K562 (cell line): ENCODE data around the gene CZIB. TPM values are rescaled to one million over a fixed set of nuclear protein-coding genes. Genes with fewer than 3 reads are reported as not detected.

Source experiments
- ATAC-seq: fragments of 200-7000 bp; cut with Tn5 transposase; 3 replicates; pipeline ENCODE4 v1.9.1; 2020; ENCODE audit warnings: moderate library complexity
- BruUV-seq: library from RNA; stranded (reverse); fragments of 400-500 nt; replicated peaks from 2 replicates; lab custom pipeline; 2021; lab: Mats Ljungman, UMichigan
- CTCF ChIA-PET: fragments of 300-600 bp; formaldehyde crosslinking; extraction: SDS; loops from one replicate; lab custom pipeline; 2021; ENCODE audit warnings: low intra/inter-chr PET ratio; lab: Yijun Ruan, JAX
- POLR2A ChIA-PET: fragments of 300-600, 350-650 bp; sonication (Branson Sonifier 250); formaldehyde crosslinking; extraction: SDS; loops from one replicate; lab custom pipeline; 2021; ENCODE audit warnings: antibody characterized with exemption, inconsistent platforms; lab: Yijun Ruan, JAX
- DNase-seq, 4 experiments: peaks; one replicate each; pipeline versions ENCODE4 v3.0.0 to v3.0.0-alpha.2; 2011 to 2018; ENCODE audit warnings: low spot score in 3 of 4, mixed read lengths in 3 of 4; ENCODE audit errors: extremely low read depth in 1 of 4
- FAIRE-seq: peaks from 2 replicates; lab custom pipeline; 2011; peaks lifted over from hg19 to GRCh38; lab: Jason Lieb, UNC
- H2AFZ ChIP-seq: 2 replicates; pipeline ENCODE4 v1.6.0; 2011; ENCODE audit warnings: low read depth, low read length, control low read depth, inconsistent platforms
- H3K27ac ChIP-seq: fragments of 200-600 bp; 3 replicates; pipeline ENCODE4 v1.8.0; 2011; ENCODE audit warnings: low read depth, mild to moderate bottlenecking, control low read depth, inconsistent platforms, low read length, moderate library complexity, mixed read lengths; ENCODE audit errors: extremely low read depth
- H3K27me3 ChIP-seq, 2 experiments: fragments of 300-600 bp in 1 of 2; 2 replicates in 1 of 2; 3 replicates in 1 of 2; pipeline versions ENCODE4 v1.6.0 to v1.8.0; 2011; ENCODE audit warnings: inconsistent platforms in 2 of 2, low read length in 2 of 2, mild to moderate bottlenecking in 1 of 2, mixed read lengths in 1 of 2, moderate library complexity in 1 of 2; ENCODE audit not compliant: control insufficient read depth in 2 of 2, insufficient read depth in 2 of 2
- H3K36me3 ChIP-seq: fragments of 300-600 bp; 3 replicates; pipeline ENCODE4 v1.8.0; 2011; ENCODE audit warnings: mild to moderate bottlenecking, low read length, inconsistent platforms; ENCODE audit not compliant: control insufficient read depth, insufficient read depth
- H3K4me1 ChIP-seq, 2 experiments: fragments of 200-600 bp in 1 of 2; replicated peaks in 1 of 2; 2 replicates in 1 of 2; 3 replicates in 1 of 2; pipeline versions ENCODE4 v1.5.1 to v1.8.0; 2011; ENCODE audit warnings: inconsistent platforms in 2 of 2, low read length in 2 of 2, mild to moderate bottlenecking in 1 of 2, mixed read lengths in 1 of 2, moderate library complexity in 1 of 2; ENCODE audit not compliant: control insufficient read depth in 2 of 2, insufficient read depth in 2 of 2
- H3K4me2 ChIP-seq: 2 replicates; pipeline ENCODE4 v1.6.1; 2011; ENCODE audit warnings: low read length, control low read depth, inconsistent platforms, mixed read lengths; ENCODE audit not compliant: insufficient read depth
- H3K4me3 ChIP-seq: fragments of 200-600 bp; sonication (generic), shearing (Covaris generic); 2 replicates; pipeline ENCODE4 v1.5.1; 2016; ENCODE audit warnings: control low read depth, inconsistent platforms
- H3K79me2 ChIP-seq: fragments of 200-600 bp; 3 replicates; pipeline ENCODE4 v1.8.0; 2011; ENCODE audit warnings: low read length, inconsistent platforms; ENCODE audit not compliant: control insufficient read depth, insufficient read depth
- H3K9ac ChIP-seq, 2 experiments: 2 replicates each; pipeline versions ENCODE4 v1.6.0 to v1.6.1; 2011; ENCODE audit warnings: low read depth in 2 of 2, low read length in 2 of 2, control low read depth in 1 of 2, inconsistent platforms in 1 of 2, mild to moderate bottlenecking in 1 of 2, mixed read lengths in 1 of 2; ENCODE audit not compliant: insufficient read depth in 1 of 2
- H3K9me1 ChIP-seq: one replicate; pipeline ENCODE4 v1.6.0; 2011; ENCODE audit warnings: inconsistent platforms, mild to moderate bottlenecking, low read length, moderate library complexity; ENCODE audit not compliant: control insufficient read depth, insufficient read depth
- H3K9me3 ChIP-seq: replicated peaks from 2 replicates; pipeline ENCODE4 v1.5.1; 2011; ENCODE audit warnings: low read depth, low read length, inconsistent platforms; ENCODE audit not compliant: control insufficient read depth, insufficient read depth
- H4K20me1 ChIP-seq: replicated peaks from 2 replicates; pipeline ENCODE4 v1.6.1; 2011; ENCODE audit warnings: low read length, inconsistent platforms, mixed read lengths; ENCODE audit not compliant: control insufficient read depth, insufficient read depth
- BRF1 ChIP-seq: IDR thresholded peaks from 3 replicates; pipeline ENCODE4 v1.6.1; 2011; ENCODE audit warnings: borderline replicate concordance, mild to moderate bottlenecking; ENCODE audit not compliant: insufficient read length; ENCODE audit errors: extremely low read depth
- ELF2 ChIP-seq: fragments of 250-450 bp; sonication (Bioruptor Pico); IDR thresholded peaks from 2 replicates; pipeline ENCODE4 v1.5.0; 2021; ENCODE audit warnings: mild to moderate bottlenecking
- MECOM ChIP-seq: fragments of 250-450 bp; sonication (Bioruptor Pico); IDR thresholded peaks from 2 replicates; pipeline ENCODE4 v1.8.0; 2022; ENCODE audit warnings: inconsistent platforms
- PHTF2 ChIP-seq: fragments of 250-450 bp; sonication (Bioruptor Pico); IDR thresholded peaks from 2 replicates; pipeline ENCODE4 v1.5.0; 2021; ENCODE audit warnings: mild to moderate bottlenecking
- U2AF1 ChIP-seq: fragments of 200-400 bp; formaldehyde crosslinking; optimal IDR thresholded peaks from 2 replicates; pipeline ENCODE3; 2017; ENCODE audit warnings: mild to moderate bottlenecking, low read depth, low read length, moderate library complexity
- WGBS: fragments of 100-300 bp; shearing (Covaris generic); methylation state at CpG from one replicate; pipeline ENCODE4 v1.1.6; 2016; ENCODE audit warnings: low coverage, mixed read lengths; ENCODE audit not compliant: insufficient coverage; ENCODE audit errors: missing lambda C conversion rate; 5-methylcytosine and 5-hydroxymethylcytosine counted together
- in situ Hi-C: fragments of 300-500 bp; cut with MboI; formaldehyde crosslinking; loops from 4 replicates; pipeline ENCODE4 v1.15.0; 2018; ENCODE audit warnings: inconsistent platforms, mixed read lengths
- intact Hi-C: fragments of 100-400 bp; cut with micrococcal nuclease; formaldehyde crosslinking; loops from 2 replicates; pipeline ENCODE4 v1.14.2; 2022
- polyA plus RNA-seq, 8 experiments: library from polyadenylated mRNA; depleted of rRNA in 4 of 8; stranded (reverse) in 5 of 8; unstranded in 3 of 8; fragments of >200 nt; fragmentation: Nextera tagmentation in 2 of 8; fragmentation: Illumina TruSeq in 1 of 8; extraction: Ambion mirVana in 2 of 8; extraction: Trizol in 1 of 8; gene quantifications; 2 replicates each; pipeline versions ENCODE4 v1.2.1 to v1.2.3, GENCODE V29; 2011 to 2014; ENCODE audit warnings: inconsistent platforms in 1 of 8, missing spikeins in 1 of 8
- total RNA-seq, 7 experiments: library from RNA; depleted of rRNA in 6 of 7; stranded (reverse); fragments of >200 nt in 6 of 7; fragmentation: Illumina TruSeq in 2 of 7; extraction: Trizol in 2 of 7; gene quantifications; 2 replicates each; pipeline versions ENCODE4 v1.2.1 to v1.2.3, GENCODE V29; 2011 to 2021; ENCODE audit warnings: low replicate concordance in 1 of 7
- TF ChIP-seq, protein P1 (sequence below): fragments of 250-450 bp; sonication (Bioruptor Pico); IDR thresholded peaks from 2 replicates; pipeline ENCODE4 v1.5.0; 2021
- TF ChIP-seq, protein P2 (sequence below), 2 experiments: fragments of 450-650 bp; IDR thresholded peaks; 2 replicates each; pipeline ENCODE4 v1.6.1; 2016; ENCODE audit warnings: mild to moderate bottlenecking in 2 of 2, borderline replicate concordance in 1 of 2, low read depth in 1 of 2, moderate library complexity in 1 of 2
- TF ChIP-seq, protein P3 (sequence below): fragments of 250-450 bp; sonication (Bioruptor Pico); IDR thresholded peaks from 2 replicates; pipeline ENCODE4 v1.8.0; 2022; ENCODE audit warnings: inconsistent platforms, mild to moderate bottlenecking, moderate library complexity, borderline replicate concordance
- TF ChIP-seq, protein P4 (sequence below): sonication (generic); formaldehyde crosslinking; IDR thresholded peaks from 2 replicates; pipeline ENCODE4 v1.8.0; 2023; ENCODE audit warnings: mild to moderate bottlenecking, missing genetic modification reagents

The CZIB gene
- total and polyA plus RNA-seq, 9 of the 15 experiments (the other 6 are each of a cell fraction or from before 2014, with no cell fraction given) = 52.6 to 111 (median 80.0) TPM

DNA sequence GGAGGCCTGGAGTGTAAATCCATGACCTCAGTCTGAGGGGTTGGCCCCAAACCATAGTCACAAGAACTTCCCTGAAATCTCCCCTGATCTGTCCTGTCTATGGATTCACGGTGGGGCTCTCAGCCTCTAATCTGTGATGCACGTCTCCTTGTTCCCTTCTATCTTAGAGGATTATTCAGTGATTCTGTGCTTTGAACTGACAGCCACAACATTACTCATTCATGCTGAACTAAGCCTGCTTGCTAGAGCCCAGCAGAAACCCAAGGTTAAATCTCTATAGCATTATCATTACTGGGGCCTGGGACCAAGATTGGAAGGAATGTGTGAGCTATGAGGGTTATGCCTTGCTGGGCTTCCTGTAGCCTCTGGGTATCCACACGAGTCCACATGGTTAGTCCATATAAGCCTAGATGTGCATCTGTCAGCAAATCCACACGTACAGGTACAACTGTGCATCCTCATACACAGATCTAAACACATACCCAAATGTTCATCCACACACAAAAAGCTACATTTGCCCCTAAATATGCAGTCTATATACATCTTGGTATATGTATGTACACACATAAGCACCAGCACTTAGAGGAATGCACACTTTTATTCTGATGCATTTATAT is 40.3 kb upstream of the CZIB start:
- in situ Hi-C loops = no loop called here
- FAIRE-seq (no peak), DNase-seq (no peak), ATAC-seq (no peak)
- peaks cover 100% of the 10 kb centered on the region for H3K36me3 ChIP-seq
- H3K79me2 ChIP-seq = no peaks in the 10 kb centered on the region
- H3K27ac ChIP-seq = no peak overlapping the region
- H3K4me2 ChIP-seq = no peak overlapping the region
- intact Hi-C loops = no loop called here
- no peak overlapping the region for H3K4me3 ChIP-seq
- no peaks in the 10 kb centered on the region for H3K4me1 ChIP-seq
- WGBS = 74% methylated on average over 4 of the region's 4 CpGs
- no peak overlapping the region for H3K9ac ChIP-seq
- H4K20me1 ChIP-seq = no peaks in the 10 kb centered on the region
- CTCF ChIA-PET = no interaction called here
- H2AFZ ChIP-seq = no peak overlapping the region
- H3K27me3 ChIP-seq = no peaks in the 10 kb centered on the region
- no peaks in the 10 kb centered on the region for H3K9me1 ChIP-seq
- H3K9me3 ChIP-seq = no peaks in the 10 kb centered on the region
- no TSS peak for BruUV-seq
- POLR2A ChIA-PET = interaction anchor here (0.5 kb wide), 1 partner anchor 20 kb away, joined by 3 read pairs; no protein-coding TSS in a partner anchor
- TF ChIP-seq ELF2 (CRISPR knock-in tag) (no peak), BRF1 (no peak), PHTF2 (CRISPR knock-in tag) (no peak), U2AF1 (no peak), MECOM (CRISPR knock-in tag) (no peak)
- TF ChIP-seq, protein P1, sequence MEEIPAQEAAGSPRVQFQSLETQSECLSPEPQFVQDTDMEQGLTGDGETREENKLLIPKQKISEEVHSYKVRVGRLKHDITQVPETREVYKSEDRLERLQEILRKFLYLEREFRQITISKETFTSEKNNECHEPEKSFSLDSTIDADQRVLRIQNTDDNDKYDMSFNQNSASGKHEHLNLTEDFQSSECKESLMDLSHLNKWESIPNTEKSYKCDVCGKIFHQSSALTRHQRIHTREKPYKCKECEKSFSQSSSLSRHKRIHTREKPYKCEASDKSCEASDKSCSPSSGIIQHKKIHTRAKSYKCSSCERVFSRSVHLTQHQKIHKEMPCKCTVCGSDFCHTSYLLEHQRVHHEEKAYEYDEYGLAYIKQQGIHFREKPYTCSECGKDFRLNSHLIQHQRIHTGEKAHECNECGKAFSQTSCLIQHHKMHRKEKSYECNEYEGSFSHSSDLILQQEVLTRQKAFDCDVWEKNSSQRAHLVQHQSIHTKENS = no peak
- TF ChIP-seq, protein P2, sequence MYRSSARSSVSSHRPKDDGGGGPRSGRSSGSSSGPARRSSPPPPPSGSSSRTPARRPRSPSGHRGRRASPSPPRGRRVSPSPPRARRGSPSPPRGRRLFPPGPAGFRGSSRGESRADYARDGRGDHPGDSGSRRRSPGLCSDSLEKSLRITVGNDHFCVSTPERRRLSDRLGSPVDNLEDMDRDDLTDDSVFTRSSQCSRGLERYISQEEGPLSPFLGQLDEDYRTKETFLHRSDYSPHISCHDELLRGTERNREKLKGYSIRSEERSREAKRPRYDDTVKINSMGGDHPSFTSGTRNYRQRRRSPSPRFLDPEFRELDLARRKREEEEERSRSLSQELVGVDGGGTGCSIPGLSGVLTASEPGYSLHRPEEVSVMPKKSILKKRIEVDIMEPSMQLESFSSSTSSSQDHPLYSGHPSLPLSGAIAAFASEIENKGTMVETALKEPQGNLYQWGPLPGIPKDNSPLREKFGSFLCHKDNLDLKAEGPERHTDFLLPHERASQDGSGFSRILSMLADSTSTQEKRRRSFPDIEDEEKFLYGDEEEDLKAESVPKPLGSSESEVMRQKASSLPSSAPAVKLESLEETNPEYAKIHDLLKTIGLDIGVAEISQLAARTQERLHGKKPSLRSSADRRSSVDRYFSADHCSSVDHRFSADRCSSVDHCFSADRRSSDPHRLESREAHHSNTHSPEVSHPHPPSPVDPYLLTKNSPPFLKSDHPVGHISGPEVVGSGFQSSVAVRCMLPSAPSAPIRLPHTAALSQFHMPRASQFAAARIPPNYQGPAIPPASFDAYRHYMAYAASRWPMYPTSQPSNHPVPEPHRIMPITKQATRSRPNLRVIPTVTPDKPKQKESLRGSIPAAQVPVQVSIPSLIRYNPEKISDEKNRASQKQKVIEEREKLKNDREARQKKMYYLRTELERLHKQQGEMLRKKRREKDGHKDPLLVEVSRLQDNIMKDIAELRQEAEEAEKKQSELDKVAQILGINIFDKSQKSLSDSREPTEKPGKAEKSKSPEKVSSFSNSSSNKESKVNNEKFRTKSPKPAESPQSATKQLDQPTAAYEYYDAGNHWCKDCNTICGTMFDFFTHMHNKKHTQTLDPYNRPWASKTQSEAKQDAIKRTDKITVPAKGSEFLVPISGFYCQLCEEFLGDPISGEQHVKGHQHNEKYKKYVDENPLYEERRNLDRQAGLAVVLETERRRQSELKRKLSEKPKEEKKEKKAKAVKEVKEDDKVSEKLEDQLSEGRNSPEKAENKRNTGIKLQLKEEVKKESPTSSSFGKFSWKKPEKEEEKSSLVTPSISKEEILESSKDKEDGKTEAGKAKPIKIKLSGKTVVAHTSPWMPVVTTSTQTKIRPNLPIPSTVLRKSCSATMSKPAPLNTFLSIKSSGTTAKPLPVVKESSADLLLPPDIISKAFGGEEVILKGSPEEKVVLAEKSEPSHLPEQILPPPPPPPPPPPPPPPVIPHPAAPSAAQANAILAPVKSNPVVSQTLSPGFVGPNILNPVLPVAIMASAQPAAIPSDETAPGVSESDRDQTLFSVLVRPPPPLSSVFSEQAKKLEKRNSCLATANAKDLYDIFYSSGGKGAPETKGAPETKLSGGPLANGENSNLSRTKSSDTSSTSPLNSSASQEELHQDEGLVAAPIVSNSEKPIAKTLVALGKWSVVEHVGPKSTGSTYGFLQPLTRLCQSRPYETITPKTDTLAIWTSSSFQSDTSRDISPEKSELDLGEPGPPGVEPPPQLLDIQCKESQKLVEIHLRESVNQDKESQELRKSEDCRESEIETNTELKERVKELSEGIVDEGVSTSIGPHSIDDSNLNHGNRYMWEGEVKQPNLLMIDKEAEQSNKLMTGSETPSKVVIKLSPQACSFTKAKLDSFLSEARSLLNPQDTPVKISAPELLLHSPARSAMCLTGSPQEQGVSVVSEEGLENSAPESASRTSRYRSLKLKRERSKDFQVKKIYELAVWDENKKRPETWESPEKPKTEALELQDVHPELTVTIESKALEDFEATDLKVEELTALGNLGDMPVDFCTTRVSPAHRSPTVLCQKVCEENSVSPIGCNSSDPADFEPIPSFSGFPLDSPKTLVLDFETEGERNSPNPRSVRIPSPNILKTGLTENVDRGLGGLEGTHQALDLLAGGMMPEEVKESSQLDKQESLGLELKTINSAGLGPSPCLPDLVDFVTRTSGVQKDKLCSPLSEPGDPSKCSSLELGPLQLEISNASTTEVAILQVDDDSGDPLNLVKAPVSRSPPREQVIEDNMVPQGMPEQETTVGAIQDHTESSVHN (IDR thresholded peaks at IDR 0.05; ENCODE audit: borderline replicate concordance in 1 of 2, low read depth in 1 of 2) = no peak
- TF ChIP-seq, protein P3, sequence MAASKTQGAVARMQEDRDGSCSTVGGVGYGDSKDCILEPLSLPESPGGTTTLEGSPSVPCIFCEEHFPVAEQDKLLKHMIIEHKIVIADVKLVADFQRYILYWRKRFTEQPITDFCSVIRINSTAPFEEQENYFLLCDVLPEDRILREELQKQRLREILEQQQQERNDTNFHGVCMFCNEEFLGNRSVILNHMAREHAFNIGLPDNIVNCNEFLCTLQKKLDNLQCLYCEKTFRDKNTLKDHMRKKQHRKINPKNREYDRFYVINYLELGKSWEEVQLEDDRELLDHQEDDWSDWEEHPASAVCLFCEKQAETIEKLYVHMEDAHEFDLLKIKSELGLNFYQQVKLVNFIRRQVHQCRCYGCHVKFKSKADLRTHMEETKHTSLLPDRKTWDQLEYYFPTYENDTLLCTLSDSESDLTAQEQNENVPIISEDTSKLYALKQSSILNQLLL (CRISPR knock-in tag) = no peak
- TF ChIP-seq, protein P4, sequence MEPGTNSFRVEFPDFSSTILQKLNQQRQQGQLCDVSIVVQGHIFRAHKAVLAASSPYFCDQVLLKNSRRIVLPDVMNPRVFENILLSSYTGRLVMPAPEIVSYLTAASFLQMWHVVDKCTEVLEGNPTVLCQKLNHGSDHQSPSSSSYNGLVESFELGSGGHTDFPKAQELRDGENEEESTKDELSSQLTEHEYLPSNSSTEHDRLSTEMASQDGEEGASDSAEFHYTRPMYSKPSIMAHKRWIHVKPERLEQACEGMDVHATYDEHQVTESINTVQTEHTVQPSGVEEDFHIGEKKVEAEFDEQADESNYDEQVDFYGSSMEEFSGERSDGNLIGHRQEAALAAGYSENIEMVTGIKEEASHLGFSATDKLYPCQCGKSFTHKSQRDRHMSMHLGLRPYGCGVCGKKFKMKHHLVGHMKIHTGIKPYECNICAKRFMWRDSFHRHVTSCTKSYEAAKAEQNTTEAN = no peak
